B cell (primary cell): Measurements from ENCODE around the gene CDH5. TPM values are rescaled to one million over a fixed set of nuclear protein-coding genes. Genes with fewer than 3 reads are reported as not detected.

ENCODE experiments used
- ATAC-seq: fragments of 200-7000 bp; cut with Tn5 transposase; one replicate; pipeline ENCODE4 v1.10.0; 2021; ENCODE audit warnings: low read depth, mild to moderate bottlenecking, moderate number of reproducible peaks, moderate library complexity
- CTCF ChIA-PET: fragments of 350-600 bp; sonication (Branson Sonifier 250); formaldehyde crosslinking; loops from one replicate; lab custom pipeline; 2021; ENCODE audit warnings: antibody characterized with exemption, inconsistent platforms; lab: Charles Lee
- POLR2A ChIA-PET: fragments of 350-600 bp; sonication (Branson Sonifier 250); formaldehyde crosslinking; loops from one replicate; lab custom pipeline; 2021; ENCODE audit warnings: antibody characterized with exemption; lab: Charles Lee
- DNase-seq: peaks from one replicate; pipeline ENCODE4 v3.0.0; 2013
- H2AFZ ChIP-seq: 2 replicates; pipeline ENCODE4 v1.6.1; 2012; ENCODE audit warnings: mild to moderate bottlenecking, low read depth, low read length; ENCODE audit not compliant: insufficient read depth, poor library complexity, severe bottlenecking
- H3K27ac ChIP-seq, 2 donors: 1 replicate in 1 of 2; 2 replicates in 1 of 2; pipeline ENCODE4 v1.5.1; 2012 to 2013; ENCODE audit warnings: low read length in 2 of 2, mild to moderate bottlenecking in 2 of 2, moderate library complexity in 1 of 2
- H3K27me3 ChIP-seq, 4 experiments: fragments of 200-600 bp in 1 of 4; sonication (generic) in 1 of 4; replicated peaks in 1 of 4; 1 replicate in 2 of 4; 2 replicates in 2 of 4; pipeline versions ENCODE4 v1.6.1 to v1.7.0; 2013 to 2016; ENCODE audit warnings: low read length in 3 of 4, mild to moderate bottlenecking in 2 of 4, mixed read lengths in 1 of 4, moderate library complexity in 1 of 4; ENCODE audit not compliant: insufficient read depth in 4 of 4, control insufficient read depth in 3 of 4; ENCODE audit errors: control extremely low read depth in 1 of 4
- H3K36me3 ChIP-seq, 2 experiments: replicated peaks in 1 of 2; 1 replicate in 1 of 2; 2 replicates in 1 of 2; pipeline versions ENCODE4 v1.6.1 to v1.7.1; 2013; ENCODE audit warnings: low read length in 1 of 2; ENCODE audit not compliant: insufficient read depth in 2 of 2, control insufficient read depth in 1 of 2; ENCODE audit errors: control extremely low read depth in 1 of 2, extremely low read depth in 1 of 2
- H3K4me1 ChIP-seq, 2 donors: fragments of 200-600 bp in 1 of 2; sonication (generic) in 1 of 2; 1 replicate in 1 of 2; 2 replicates in 1 of 2; pipeline versions ENCODE4 v1.5.1 to v1.6.1; 2013 to 2017; ENCODE audit warnings: low read length in 2 of 2; ENCODE audit not compliant: control insufficient read depth in 2 of 2, insufficient read depth in 2 of 2
- H3K4me2 ChIP-seq: replicated peaks from 2 replicates; pipeline ENCODE3; 2012; ENCODE audit warnings: mild to moderate bottlenecking, low read depth, low read length; ENCODE audit not compliant: poor library complexity, severe bottlenecking
- H3K4me3 ChIP-seq, 5 experiments: fragments of 200-600 bp in 1 of 5; sonication (generic) in 1 of 5; 1 replicate in 3 of 5; 2 replicates in 2 of 5; pipeline versions ENCODE4 v1.5.1 to v1.7.0; 2011 to 2016; ENCODE audit warnings: low read length in 4 of 5, mild to moderate bottlenecking in 4 of 5, low read depth in 2 of 5, control low read depth in 1 of 5, moderate library complexity in 1 of 5; ENCODE audit not compliant: insufficient read depth in 1 of 5; ENCODE audit errors: control extremely low read depth in 1 of 5, extremely low read depth in 1 of 5
- H3K79me2 ChIP-seq: fragments of 200-600 bp; sonication (generic); one replicate; pipeline ENCODE4 v1.6.0; 2016; ENCODE audit warnings: low read length; ENCODE audit not compliant: control insufficient read depth, insufficient read depth
- H3K9ac ChIP-seq: fragments of 200-600 bp; sonication (generic); 2 replicates; pipeline ENCODE4 v1.6.1; 2017; ENCODE audit warnings: mild to moderate bottlenecking, low read length, moderate library complexity
- H3K9me3 ChIP-seq, 3 donors: one replicate each; pipeline versions ENCODE4 v1.6.1 to v1.7.1; 2013; ENCODE audit warnings: low read length in 2 of 3; ENCODE audit not compliant: control insufficient read depth in 2 of 3, insufficient read depth in 1 of 3; ENCODE audit errors: control extremely low read depth in 1 of 3
- H4K20me1 ChIP-seq: 2 replicates; pipeline ENCODE4 v1.6.0; 2012; ENCODE audit warnings: mild to moderate bottlenecking, low read length; ENCODE audit not compliant: insufficient read depth, control insufficient read depth, poor library complexity, severe bottlenecking
- H3K27ac Mint-ChIP-seq: one replicate; pipeline ENCODE4 v1.8.0; 2021; ENCODE audit warnings: mixed read lengths
- H3K27me3 Mint-ChIP-seq: one replicate; pipeline ENCODE4 v1.8.0; 2021; ENCODE audit warnings: mixed read lengths
- H3K4me1 Mint-ChIP-seq: one replicate; pipeline ENCODE4 v1.8.0; 2021; ENCODE audit warnings: mixed read lengths
- H3K4me3 Mint-ChIP-seq: one replicate; pipeline ENCODE4 v1.8.0; 2021; ENCODE audit warnings: mixed read lengths
- H3K9me3 Mint-ChIP-seq: one replicate; pipeline ENCODE4 v1.8.0; 2022; ENCODE audit warnings: mixed read lengths; ENCODE audit not compliant: insufficient read depth
- EZH2 ChIP-seq: IDR thresholded peaks from 2 replicates; pipeline ENCODE4 v1.6.1; 2012; ENCODE audit warnings: borderline replicate concordance, low read depth, mild to moderate bottlenecking, moderate library complexity, low read length; ENCODE audit not compliant: insufficient read depth, poor library complexity, severe bottlenecking
- WGBS: methylation state at CpG from one replicate; pipeline ENCODE4 v1.1.5; 2013; ENCODE audit warnings: missing lambda C conversion rate; ENCODE audit not compliant: insufficient coverage; 5-methylcytosine and 5-hydroxymethylcytosine counted together
- intact Hi-C: fragments of 100-400 bp; cut with micrococcal nuclease; formaldehyde crosslinking; loops from one replicate; pipeline ENCODE4 v1.10.0; 2022
- polyA plus RNA-seq: library from polyadenylated mRNA; depleted of rRNA; stranded (reverse); fragments of >200 nt; gene quantifications from 2 replicates; pipeline ENCODE4 v1.2.3, GENCODE V29; 2012
- total RNA-seq, 2 donors: library from RNA; stranded (reverse); fragments of 120-200 nt in 1 of 2; gene quantifications; 1 replicate in 1 of 2; 2 replicates in 1 of 2; pipeline versions ENCODE4 v1.2.3 to v1.2.4, GENCODE V29; 2013 to 2022
- TF ChIP-seq, protein P1 (sequence below): fragments of 200-600 bp; IDR thresholded peaks from one replicate; pipeline ENCODE4 v1.8.0; 2022; ENCODE audit warnings: antibody characterized with exemption, mild to moderate bottlenecking

CDH5 gene
- total and polyA plus RNA-seq, 2 donors (not counting 1 experiment from before 2014, with no cell fraction given), result not detected

- CTCF ChIA-PET, result no interaction called here
- H3K27ac ChIP-seq, result no peak overlapping the region
- TF ChIP-seq EZH2, result no peak
- TF ChIP-seq, protein P1, sequence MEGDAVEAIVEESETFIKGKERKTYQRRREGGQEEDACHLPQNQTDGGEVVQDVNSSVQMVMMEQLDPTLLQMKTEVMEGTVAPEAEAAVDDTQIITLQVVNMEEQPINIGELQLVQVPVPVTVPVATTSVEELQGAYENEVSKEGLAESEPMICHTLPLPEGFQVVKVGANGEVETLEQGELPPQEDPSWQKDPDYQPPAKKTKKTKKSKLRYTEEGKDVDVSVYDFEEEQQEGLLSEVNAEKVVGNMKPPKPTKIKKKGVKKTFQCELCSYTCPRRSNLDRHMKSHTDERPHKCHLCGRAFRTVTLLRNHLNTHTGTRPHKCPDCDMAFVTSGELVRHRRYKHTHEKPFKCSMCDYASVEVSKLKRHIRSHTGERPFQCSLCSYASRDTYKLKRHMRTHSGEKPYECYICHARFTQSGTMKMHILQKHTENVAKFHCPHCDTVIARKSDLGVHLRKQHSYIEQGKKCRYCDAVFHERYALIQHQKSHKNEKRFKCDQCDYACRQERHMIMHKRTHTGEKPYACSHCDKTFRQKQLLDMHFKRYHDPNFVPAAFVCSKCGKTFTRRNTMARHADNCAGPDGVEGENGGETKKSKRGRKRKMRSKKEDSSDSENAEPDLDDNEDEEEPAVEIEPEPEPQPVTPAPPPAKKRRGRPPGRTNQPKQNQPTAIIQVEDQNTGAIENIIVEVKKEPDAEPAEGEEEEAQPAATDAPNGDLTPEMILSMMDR, result no peak
Measured at GRCh38 chr16:66399031-66399430, 32.5 kb downstream of the CDH5 start.

DNA sequence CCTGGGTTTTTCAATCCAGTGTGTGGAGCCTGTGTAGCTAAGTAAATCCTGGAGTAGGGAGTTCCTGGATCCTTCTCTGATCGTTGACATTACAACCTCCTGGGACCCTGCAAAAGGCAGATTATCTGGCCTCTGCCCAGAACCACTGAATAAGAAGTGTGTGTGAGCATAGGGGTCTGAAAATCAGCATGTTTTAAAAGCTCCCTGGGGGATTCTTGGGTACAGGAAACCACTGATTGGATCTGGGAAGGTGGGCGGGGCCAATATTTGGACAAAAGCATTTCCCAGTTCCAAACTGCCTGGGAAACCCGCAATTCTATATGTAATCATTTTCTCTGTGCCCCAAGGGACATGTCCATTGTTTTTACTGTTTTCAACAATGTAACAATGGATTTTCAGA lies 33.4 kb downstream of the CDH5 start:
- ATAC-seq (no peak), DNase-seq (no peak)
- Mint-ChIP-seq H3K4me1 (no peaks in the 10 kb centered on the region), H3K27me3 (peaks cover 34% of the 10 kb centered on the region), H3K9me3 (no peaks in the 10 kb centered on the region), H3K4me3 (no peak overlapping the region), H3K27ac (no peak overlapping the region)
- TF ChIP-seq EZH2, result no peak
- TF ChIP-seq, protein P1, result no peak
- no peaks in the 10 kb centered on the region for H3K36me3 ChIP-seq
- H3K4me1 ChIP-seq, result no peaks in the 10 kb centered on the region
- ChIA-PET POLR2A (no interaction called here), CTCF (interaction anchor here (0.8 kb wide), 1 partner anchor 9 kb away, joined by 3 read pairs; no protein-coding TSS in a partner anchor)
- H3K27me3 ChIP-seq, result peaks cover 0 to 10% (median 0%) of the 10 kb centered on the region in 4 experiments
- no peaks in the 10 kb centered on the region for H3K9me3 ChIP-seq
- H3K27ac ChIP-seq, result no peak overlapping the region
- H3K4me3 ChIP-seq, result no peak overlapping the region
- WGBS, result 80% methylated on average over 1 of the region's 3 CpGs
- H3K79me2 ChIP-seq, result no peaks in the 10 kb centered on the region
- no peak overlapping the region for H3K4me2 ChIP-seq
- no peak overlapping the region for H2AFZ ChIP-seq
- no peaks in the 10 kb centered on the region for H4K20me1 ChIP-seq
- intact Hi-C loops, result no loop called here
- no peak overlapping the region for H3K9ac ChIP-seq

More at GRCh38 chr16:66399031-66399430, 32.5 kb downstream of the CDH5 start:
- intact Hi-C loops, result no loop called here
- no peak overlapping the region for H3K4me2 ChIP-seq
- ATAC-seq (no peak), DNase-seq (no peak)
- peaks cover 0 to 7% (median 0%) of the 10 kb centered on the region in 4 experiments for H3K27me3 ChIP-seq
- H3K9me3 ChIP-seq, result no peaks in the 10 kb centered on the region
- H3K4me3 Mint-ChIP-seq, result no peak overlapping the region
- no peak overlapping the region for H3K4me3 ChIP-seq
- H3K4me1 ChIP-seq, result no peaks in the 10 kb centered on the region
- no peaks in the 10 kb centered on the region for H3K79me2 ChIP-seq
- H3K27me3 Mint-ChIP-seq, result peaks cover 31% of the 10 kb centered on the region
- H4K20me1 ChIP-seq, result no peaks in the 10 kb centered on the region
- H3K9me3 Mint-ChIP-seq, result no peaks in the 10 kb centered on the region
- H3K9ac ChIP-seq, result no peak overlapping the region
- no peak overlapping the region for H3K27ac Mint-ChIP-seq
- H3K4me1 Mint-ChIP-seq, result no peaks in the 10 kb centered on the region
- POLR2A ChIA-PET, result no interaction called here
- H2AFZ ChIP-seq, result no peak overlapping the region
- WGBS, result no CpG with 5 or more reads among the region's 3 CpGs
- H3K36me3 ChIP-seq, result no peaks in the 10 kb centered on the region
